GM21786 (cell line): Measurements from ENCODE around the gene PEAK3.

ENCODE experiments used
- ATAC-seq: cut with Tn5 transposase; IDR thresholded peaks from one replicate; pipeline ENCODE4 v1.9.1; 2021; ENCODE audit not compliant: unreplicated experiment

Gene PEAK3

GRCh38 chr19:2251106-2252054, 30.6 kb downstream of the PEAK3 start:
- no peak for ATAC-seq

- ATAC-seq: no peak
These were observed 31.2 kb downstream of the PEAK3 start for GRCh38 chr19:2250766-2251105.

GRCh38 chr19:2249880-2250765, 31.9 kb downstream of the PEAK3 start:
- no peak for ATAC-seq

GRCh38 chr19:2249010-2249866, 32.7 kb downstream of the PEAK3 start, which contains the start of gene AMH:
AMH (plus strand) TSS chr19:2249323; CDS start chr19:2249333, 10 bp downstream.
- no peak for ATAC-seq

- no peak for ATAC-seq
These were observed 33.6 kb downstream of the PEAK3 start for GRCh38 chr19:2248136-2249009.

- no peak for ATAC-seq
These were observed 34.4 kb downstream of the PEAK3 start for GRCh38 chr19:2247433-2248101.

- no peak for ATAC-seq
These were observed 35.1 kb downstream of the PEAK3 start for GRCh38 chr19:2246801-2247361.

- ATAC-seq: no peak
These were observed 35.9 kb downstream of the PEAK3 start for GRCh38 chr19:2246014-2246620.

GRCh38 chr19:2245273-2245672, 36.7 kb downstream of the PEAK3 start:
- no peak for ATAC-seq

GRCh38 chr19:2244486-2244885, 37.5 kb downstream of the PEAK3 start:
- ATAC-seq: no peak

- ATAC-seq: no peak
These were observed 37.9 kb downstream of the PEAK3 start for GRCh38 chr19:2244125-2244411.

- no peak for ATAC-seq
These were observed 38.5 kb downstream of the PEAK3 start for GRCh38 chr19:2243274-2244124.

- no peak for ATAC-seq
These were observed 39.2 kb downstream of the PEAK3 start for GRCh38 chr19:2242816-2243215.

GRCh38 chr19:2242092-2242537, 39.9 kb downstream of the PEAK3 start:
- ATAC-seq: no peak

- no peak for ATAC-seq
These were observed 40.9 kb downstream of the PEAK3 start for GRCh38 chr19:2240881-2241760.

- no peak for ATAC-seq
These were observed 41.9 kb downstream of the PEAK3 start for GRCh38 chr19:2239771-2240770.
